CD4-positive, CD25-positive, alpha-beta regulatory T cell (primary cell): ENCODE results near the gene DPRX. TPM values are rescaled to one million over a fixed set of nuclear protein-coding genes. Genes with fewer than 3 reads are reported as not detected.

Experiments used
- ATAC-seq, 2 donors: fragments of 150-1000 bp; cut with Tn5 transposase; one replicate each; pipeline ENCODE4 v1.10.0; 2021; ENCODE audit warnings: low read depth in 2 of 2, moderate number of reproducible peaks in 2 of 2, moderate library complexity in 1 of 2
- DNase-seq, 3 donors: peaks; one replicate each; pipeline versions ENCODE4 v3.0.0 to v3.0.0-alpha.2; 2012 to 2022; ENCODE audit warnings: mixed read lengths in 1 of 3
- H3K27ac ChIP-seq: one replicate; pipeline ENCODE4 v1.7.0; 2013; ENCODE audit warnings: mild to moderate bottlenecking, low read length; ENCODE audit not compliant: insufficient read depth, poor library complexity, severe bottlenecking
- H3K27me3 ChIP-seq: one replicate; pipeline ENCODE4 v1.7.0; 2013; ENCODE audit warnings: low read length; ENCODE audit not compliant: control insufficient read depth, insufficient read depth
- H3K36me3 ChIP-seq: one replicate; pipeline ENCODE4 v1.7.0; 2013; ENCODE audit warnings: mild to moderate bottlenecking, low read length, moderate library complexity; ENCODE audit not compliant: control insufficient read depth, insufficient read depth
- H3K4me1 ChIP-seq: 2 replicates; pipeline ENCODE4 v1.7.0; 2013; ENCODE audit warnings: mild to moderate bottlenecking, low read length; ENCODE audit not compliant: insufficient read depth, control insufficient read depth, poor library complexity, severe bottlenecking
- H3K4me3 ChIP-seq: one replicate; pipeline ENCODE4 v1.7.0; 2013; ENCODE audit warnings: low read depth, mild to moderate bottlenecking, low read length, moderate library complexity
- H3K9me3 ChIP-seq, 2 experiments: 1 replicate in 1 of 2; 2 replicates in 1 of 2; pipeline ENCODE4 v1.7.0; 2013; ENCODE audit warnings: low read length in 2 of 2, mild to moderate bottlenecking in 1 of 2, moderate library complexity in 1 of 2; ENCODE audit not compliant: control insufficient read depth in 2 of 2
- H3K27ac Mint-ChIP-seq, 3 donors: one replicate each; pipeline ENCODE4 v1.8.0; 2020 to 2022; ENCODE audit warnings: mild to moderate bottlenecking in 3 of 3, mixed read lengths in 3 of 3, moderate library complexity in 2 of 3
- H3K27me3 Mint-ChIP-seq: one replicate; pipeline ENCODE4 v1.8.0; 2022; ENCODE audit warnings: mild to moderate bottlenecking, mixed read lengths
- H3K36me3 Mint-ChIP-seq: one replicate; pipeline ENCODE4 v1.8.0; 2020; ENCODE audit warnings: mixed read lengths
- H3K4me1 Mint-ChIP-seq, 4 donors: one replicate each; pipeline ENCODE4 v1.8.0; 2020 to 2022; ENCODE audit warnings: mixed read lengths in 4 of 4, mild to moderate bottlenecking in 1 of 4
- H3K4me3 Mint-ChIP-seq, 4 donors: one replicate each; pipeline ENCODE4 v1.8.0; 2020 to 2022; ENCODE audit warnings: mild to moderate bottlenecking in 4 of 4, mixed read lengths in 4 of 4, moderate library complexity in 3 of 4
- H3K9me3 Mint-ChIP-seq, 7 donors: one replicate each; pipeline ENCODE4 v1.8.0; 2020 to 2022; ENCODE audit warnings: mixed read lengths in 7 of 7, mild to moderate bottlenecking in 3 of 7, moderate library complexity in 2 of 7
- polyA plus RNA-seq, 4 donors: library from polyadenylated mRNA; unstranded; fragments of 300-500 nt; fragmentation: Illumina TruSeq; gene quantifications; one replicate each; pipeline ENCODE4 v1.2.3, GENCODE V29; 2021
- total RNA-seq: library from RNA; stranded (reverse); gene quantifications from one replicate; pipeline ENCODE4 v1.2.3, GENCODE V29; 2022

The DPRX gene
- total and polyA plus RNA-seq, 5 donors from 2014 or later = not detected

GRCh38 chr19:53626976-53627375, 4.8 kb upstream of the DPRX start:
- Mint-ChIP-seq H3K9me3 (peaks cover 0 to 5% (median 3%) of the 10 kb centered on the region in 7 donors), H3K27me3 (no peaks in the 10 kb centered on the region), H3K36me3 (no peaks in the 10 kb centered on the region), H3K4me1 (peaks cover 0 to 3% (median 0%) of the 10 kb centered on the region in 4 donors), H3K27ac (no peak overlapping the region), H3K4me3 (no peak overlapping the region)
- Histone ChIP-seq H3K27me3 (no peaks in the 10 kb centered on the region), H3K36me3 (no peaks in the 10 kb centered on the region), H3K4me3 (no peak overlapping the region), H3K27ac (no peak overlapping the region), H3K4me1 (no peaks in the 10 kb centered on the region), H3K9me3 (no peaks in the 10 kb centered on the region)
- no peak for DNase-seq
- no peak for ATAC-seq

- no peak overlapping the region for H3K27ac ChIP-seq
- no peak overlapping the region for H3K4me3 Mint-ChIP-seq
- H3K4me1 Mint-ChIP-seq = no peaks in the 10 kb centered on the region
- no peak overlapping the region for H3K4me3 ChIP-seq
- H3K36me3 Mint-ChIP-seq = peaks cover 4% of the 10 kb centered on the region
- peaks cover 0 to 25% (median 4%) of the 10 kb centered on the region in 7 donors for H3K9me3 Mint-ChIP-seq
- no peaks in the 10 kb centered on the region for H3K9me3 ChIP-seq
- no peaks in the 10 kb centered on the region for H3K36me3 ChIP-seq
- ATAC-seq = no peak
- H3K27me3 ChIP-seq = no peaks in the 10 kb centered on the region
- H3K4me1 ChIP-seq = no peaks in the 10 kb centered on the region
- no peaks in the 10 kb centered on the region for H3K27me3 Mint-ChIP-seq
- no peak overlapping the region for H3K27ac Mint-ChIP-seq
- no peak for DNase-seq
These were observed 3.0 kb downstream of the DPRX start for GRCh38 chr19:53634768-53635167.

GRCh38 chr19:53639471-53639870, 7.7 kb downstream of the DPRX start:
- Mint-ChIP-seq H3K4me1 (no peaks in the 10 kb centered on the region), H3K27me3 (no peaks in the 10 kb centered on the region), H3K9me3 (peaks cover 0 to 23% (median 7%) of the 10 kb centered on the region in 7 donors), H3K36me3 (peaks cover 4% of the 10 kb centered on the region), H3K4me3 (no peak overlapping the region), H3K27ac (no peak overlapping the region)
- no peaks in the 10 kb centered on the region for H3K4me1 ChIP-seq
- H3K4me3 ChIP-seq = no peak overlapping the region
- H3K36me3 ChIP-seq = no peaks in the 10 kb centered on the region
- ATAC-seq = no peak
- no peak overlapping the region for H3K27ac ChIP-seq
- H3K9me3 ChIP-seq = no peaks in the 10 kb centered on the region
- no peak for DNase-seq
- no peaks in the 10 kb centered on the region for H3K27me3 ChIP-seq

DNA sequence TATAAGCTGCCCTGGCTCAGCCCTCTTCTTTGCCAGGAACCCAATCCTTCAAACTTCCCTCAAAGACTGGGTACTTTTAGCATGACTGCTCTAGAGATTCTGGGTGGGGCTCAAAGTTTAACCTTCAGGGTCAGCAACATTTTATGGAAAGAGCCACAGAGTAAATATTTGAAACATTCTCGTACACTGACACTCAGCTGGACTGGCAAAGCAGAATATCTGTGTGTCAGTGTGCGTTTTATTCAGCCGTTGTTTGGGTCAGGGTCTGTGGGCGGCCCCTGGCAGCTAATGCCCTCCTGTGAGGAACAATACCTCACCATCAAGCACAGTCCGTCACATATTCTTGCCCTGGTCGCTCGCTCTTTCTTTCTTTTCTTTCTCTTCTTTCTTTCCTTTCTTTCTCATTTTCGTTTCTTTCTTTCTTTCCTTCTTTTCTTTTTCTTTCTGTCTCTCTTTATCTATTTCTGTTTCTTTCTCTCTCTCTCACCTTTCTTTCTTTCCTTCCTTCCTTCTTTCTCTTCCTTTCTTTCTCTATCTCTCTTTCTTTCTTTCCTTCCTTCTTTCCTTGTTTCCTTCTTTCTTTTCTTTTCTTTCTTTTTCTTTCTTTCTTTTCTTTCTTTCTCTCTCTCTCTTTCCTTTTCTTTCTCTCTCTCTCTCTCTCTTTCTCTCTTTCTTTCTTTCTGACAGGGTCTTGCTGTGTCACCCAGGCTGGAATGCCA, 10.7 kb downstream of the DPRX start:
- no peaks in the 10 kb centered on the region for H3K27me3 ChIP-seq
- no peak for ATAC-seq
- H3K4me3 Mint-ChIP-seq = no peak overlapping the region
- peaks cover 2 to 7% of the 10 kb centered on the region in 2 experiments for H3K9me3 ChIP-seq
- peaks cover 0 to 12% (median 5%) of the 10 kb centered on the region in 7 donors for H3K9me3 Mint-ChIP-seq
- no peaks in the 10 kb centered on the region for H3K36me3 Mint-ChIP-seq
- H3K4me1 ChIP-seq = no peaks in the 10 kb centered on the region
- no peaks in the 10 kb centered on the region for H3K27me3 Mint-ChIP-seq
- no peak for DNase-seq
- H3K27ac ChIP-seq = no peak overlapping the region
- H3K4me1 Mint-ChIP-seq = no peaks in the 10 kb centered on the region
- H3K4me3 ChIP-seq = no peak overlapping the region
- H3K36me3 ChIP-seq = no peaks in the 10 kb centered on the region
- H3K27ac Mint-ChIP-seq = no peak overlapping the region

DNA sequence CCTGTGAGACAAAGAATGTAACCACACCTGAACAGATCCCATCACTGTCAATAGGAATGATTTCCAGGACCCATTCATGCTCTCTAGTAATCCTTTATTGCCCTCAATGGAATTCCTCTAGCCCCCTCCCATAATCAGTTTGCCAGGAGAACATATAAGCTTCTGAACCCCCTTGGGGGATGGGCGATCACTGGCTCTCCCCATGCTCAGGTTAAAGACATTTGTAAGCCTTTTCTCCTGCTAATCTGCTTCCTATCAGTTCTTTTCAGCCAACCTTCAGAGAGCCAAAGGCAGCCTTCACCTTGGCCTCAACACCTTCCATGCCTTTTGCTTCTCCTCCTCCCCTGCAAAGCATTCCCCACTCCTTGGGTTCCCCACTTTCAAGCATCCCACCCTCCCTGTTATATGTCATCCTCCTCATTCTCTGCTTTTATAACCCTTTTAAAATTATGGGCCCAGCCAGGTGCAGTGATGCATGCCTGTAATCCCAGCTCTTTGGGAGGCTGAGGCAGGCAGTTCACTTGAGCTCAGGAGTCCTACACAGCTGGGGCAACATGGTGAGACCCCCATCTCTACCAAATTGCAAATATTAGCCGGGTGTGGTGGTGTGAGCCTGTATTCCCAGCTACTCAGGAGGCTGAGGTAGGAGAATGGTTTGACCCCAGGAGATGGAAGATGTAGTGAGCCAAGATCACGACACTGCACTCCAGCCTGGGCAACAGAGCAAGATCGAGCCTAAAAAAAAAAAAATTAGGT, 12.4 kb downstream of the DPRX start:
- H3K4me3 Mint-ChIP-seq = no peak overlapping the region
- Histone ChIP-seq H3K36me3 (no peaks in the 10 kb centered on the region), H3K4me1 (no peaks in the 10 kb centered on the region), H3K9me3 (peaks cover 2 to 20% of the 10 kb centered on the region in 2 experiments), H3K4me3 (no peak overlapping the region), H3K27ac (no peak overlapping the region), H3K27me3 (no peaks in the 10 kb centered on the region)
- no peak for ATAC-seq
- no peaks in the 10 kb centered on the region for H3K27me3 Mint-ChIP-seq
- H3K4me1 Mint-ChIP-seq = no peaks in the 10 kb centered on the region
- DNase-seq = no peak
- H3K36me3 Mint-ChIP-seq = no peaks in the 10 kb centered on the region
- H3K27ac Mint-ChIP-seq = no peak overlapping the region
- H3K9me3 Mint-ChIP-seq = peaks cover 0 to 12% (median 5%) of the 10 kb centered on the region in 7 donors

GRCh38 chr19:53646144-53646543, 14.3 kb downstream of the DPRX start:
- H3K27me3 Mint-ChIP-seq = no peaks in the 10 kb centered on the region
- H3K27me3 ChIP-seq = no peaks in the 10 kb centered on the region
- H3K4me3 Mint-ChIP-seq = no peak overlapping the region
- no peaks in the 10 kb centered on the region for H3K36me3 Mint-ChIP-seq
- no peaks in the 10 kb centered on the region for H3K4me1 Mint-ChIP-seq
- H3K27ac Mint-ChIP-seq = no peak overlapping the region
- no peak overlapping the region for H3K4me3 ChIP-seq
- peaks cover 0 to 16% (median 5%) of the 10 kb centered on the region in 7 donors for H3K9me3 Mint-ChIP-seq
- H3K27ac ChIP-seq = no peak overlapping the region
- H3K4me1 ChIP-seq = no peaks in the 10 kb centered on the region
- peaks cover 6 to 33% of the 10 kb centered on the region in 2 experiments for H3K9me3 ChIP-seq
- ATAC-seq (no peak), DNase-seq (no peak)
- no peaks in the 10 kb centered on the region for H3K36me3 ChIP-seq

DNA sequence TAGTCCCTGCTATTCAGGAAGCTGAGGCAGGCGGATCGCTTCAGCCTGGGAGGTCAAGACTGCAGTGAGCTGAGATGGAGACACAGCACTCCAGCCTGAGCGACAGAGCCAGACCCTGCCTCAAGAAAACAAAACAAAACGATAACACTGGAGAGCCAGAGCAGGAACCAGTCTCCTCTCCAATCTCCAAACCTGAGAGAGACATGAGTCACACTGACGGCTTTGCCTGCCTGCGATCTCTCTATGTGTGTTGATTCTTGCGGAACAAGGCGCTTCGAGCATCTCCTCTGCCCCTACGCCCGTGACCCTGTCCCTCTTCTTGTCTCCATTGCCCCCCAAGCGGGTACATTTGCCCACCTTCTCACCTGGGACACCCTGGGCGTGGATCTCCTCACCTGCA, 15.6 kb downstream of the DPRX start:
- peaks cover 0 to 14% (median 5%) of the 10 kb centered on the region in 7 donors for H3K9me3 Mint-ChIP-seq

More for the DNA sequence above, 15.6 kb downstream of the DPRX start:
- Histone ChIP-seq H3K27ac (no peak overlapping the region), H3K27me3 (no peaks in the 10 kb centered on the region), H3K36me3 (no peaks in the 10 kb centered on the region), H3K9me3 (peaks cover 6 to 34% of the 10 kb centered on the region in 2 experiments), H3K4me3 (no peak overlapping the region), H3K4me1 (no peaks in the 10 kb centered on the region)
- DNase-seq (no peak), ATAC-seq (no peak)
- Mint-ChIP-seq H3K4me1 (no peaks in the 10 kb centered on the region), H3K36me3 (no peaks in the 10 kb centered on the region), H3K27me3 (no peaks in the 10 kb centered on the region), H3K4me3 (no peak overlapping the region), H3K27ac (no peak overlapping the region)
